D721Med (cell line): ENCODE measurements around the gene HIVEP3.

Experiments used
- DNase-seq: peaks from one replicate; pipeline ENCODE4 v3.0.0; 2011; ENCODE audit warnings: low spot score; ENCODE audit not compliant: insufficient read length
- FAIRE-seq: peaks from 2 replicates; lab custom pipeline; 2011; peaks lifted over from hg19 to GRCh38; lab: Jason Lieb, UNC
- TF ChIP-seq, protein P1 (sequence below): IDR thresholded peaks from 2 replicates; pipeline ENCODE4 v1.5.1; 2012; ENCODE audit warnings: mild to moderate bottlenecking, control low read depth; ENCODE audit not compliant: insufficient read depth; ENCODE audit errors: missing control alignments

The HIVEP3 gene

DNA sequence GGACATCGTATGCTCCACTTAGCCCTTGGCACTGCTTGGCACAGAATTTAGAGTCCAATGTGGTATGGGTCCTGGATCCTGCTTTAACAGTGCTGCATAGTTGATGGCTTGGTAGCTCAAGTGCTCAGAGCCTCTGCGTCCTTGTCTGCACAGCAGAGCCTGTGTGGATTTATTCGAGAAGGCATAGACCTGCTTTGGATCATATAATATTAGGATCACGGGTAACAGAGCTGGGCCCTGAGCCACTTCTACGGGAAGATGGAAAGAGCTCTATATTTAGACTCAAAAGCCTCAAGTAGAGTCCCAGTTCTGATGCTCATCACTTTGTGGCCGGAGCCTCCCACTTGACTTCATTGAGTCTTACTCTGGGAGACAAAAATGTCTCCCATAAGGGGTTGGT lies 269.9 kb downstream of the HIVEP3 start:
- DNase-seq = no peak
- FAIRE-seq = no peak
- TF ChIP-seq, protein P1, sequence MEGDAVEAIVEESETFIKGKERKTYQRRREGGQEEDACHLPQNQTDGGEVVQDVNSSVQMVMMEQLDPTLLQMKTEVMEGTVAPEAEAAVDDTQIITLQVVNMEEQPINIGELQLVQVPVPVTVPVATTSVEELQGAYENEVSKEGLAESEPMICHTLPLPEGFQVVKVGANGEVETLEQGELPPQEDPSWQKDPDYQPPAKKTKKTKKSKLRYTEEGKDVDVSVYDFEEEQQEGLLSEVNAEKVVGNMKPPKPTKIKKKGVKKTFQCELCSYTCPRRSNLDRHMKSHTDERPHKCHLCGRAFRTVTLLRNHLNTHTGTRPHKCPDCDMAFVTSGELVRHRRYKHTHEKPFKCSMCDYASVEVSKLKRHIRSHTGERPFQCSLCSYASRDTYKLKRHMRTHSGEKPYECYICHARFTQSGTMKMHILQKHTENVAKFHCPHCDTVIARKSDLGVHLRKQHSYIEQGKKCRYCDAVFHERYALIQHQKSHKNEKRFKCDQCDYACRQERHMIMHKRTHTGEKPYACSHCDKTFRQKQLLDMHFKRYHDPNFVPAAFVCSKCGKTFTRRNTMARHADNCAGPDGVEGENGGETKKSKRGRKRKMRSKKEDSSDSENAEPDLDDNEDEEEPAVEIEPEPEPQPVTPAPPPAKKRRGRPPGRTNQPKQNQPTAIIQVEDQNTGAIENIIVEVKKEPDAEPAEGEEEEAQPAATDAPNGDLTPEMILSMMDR = no peak

DNA sequence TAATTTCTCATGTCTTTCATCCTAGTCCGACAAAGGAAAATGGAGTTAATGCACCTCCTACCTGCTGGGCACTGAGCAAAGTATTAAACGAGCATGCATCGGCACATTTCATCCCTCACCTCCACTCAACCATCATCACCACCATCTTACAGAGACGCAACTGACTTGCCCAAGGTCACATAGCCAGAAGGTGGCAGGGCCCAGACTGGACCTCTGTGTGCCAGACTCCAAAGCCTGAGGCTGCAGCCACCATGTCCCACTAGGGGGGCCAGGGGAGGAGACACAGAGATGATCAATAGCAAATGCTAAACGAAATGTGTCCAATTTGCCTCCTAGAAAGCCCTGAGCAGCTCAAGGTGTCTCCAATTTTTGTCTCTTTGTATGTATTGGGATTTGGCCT lies 270.5 kb downstream of the HIVEP3 start:
- FAIRE-seq (no peak), DNase-seq (no peak)
- TF ChIP-seq, protein P1 = no peak

DNA sequence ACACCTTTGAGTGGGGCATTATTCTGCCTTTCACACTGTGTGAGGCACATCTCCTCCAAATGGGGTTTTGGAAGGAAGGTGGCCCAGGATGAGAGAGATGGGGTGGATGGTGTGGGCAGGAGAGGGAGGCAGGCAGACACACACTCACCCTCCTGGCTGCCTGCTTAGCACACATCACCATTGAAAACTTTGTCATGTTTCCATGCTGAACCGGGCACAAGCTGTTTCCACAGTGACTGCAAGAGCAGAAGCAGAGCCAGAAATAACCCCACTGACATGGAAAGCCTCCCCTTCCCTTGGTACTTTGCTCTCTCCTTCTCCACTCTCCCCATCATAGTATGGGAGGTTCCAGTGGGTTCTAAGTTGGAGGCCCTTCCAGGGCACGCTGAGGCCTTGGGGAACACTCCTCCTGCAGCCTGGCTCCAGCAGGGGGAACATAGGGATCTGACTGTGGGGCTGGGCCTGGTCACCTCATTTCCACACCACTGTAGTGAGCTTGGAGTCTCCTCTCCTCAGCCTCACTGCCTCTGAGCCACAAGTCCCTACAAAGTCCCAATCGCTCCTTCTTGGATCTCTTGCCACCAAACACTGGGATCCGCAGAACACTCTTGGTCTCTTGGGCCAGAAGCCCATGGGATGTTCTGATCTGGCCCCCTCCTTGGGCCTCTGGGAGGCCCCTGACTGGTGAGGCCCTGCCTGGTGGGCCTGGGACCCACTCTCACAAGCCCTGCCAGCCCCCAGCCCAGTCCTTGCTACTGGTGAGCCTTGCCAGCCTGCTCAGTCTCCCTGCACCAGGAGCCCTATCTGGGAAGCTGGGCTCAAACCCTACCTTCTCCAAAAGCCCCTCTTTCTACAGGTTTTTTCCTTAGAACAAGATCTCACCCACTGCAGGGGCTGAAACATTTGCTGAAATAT lies 271.2 kb downstream of the HIVEP3 start:
- TF ChIP-seq, protein P1 = no peak
- FAIRE-seq = no peak
- no peak for DNase-seq

DNA sequence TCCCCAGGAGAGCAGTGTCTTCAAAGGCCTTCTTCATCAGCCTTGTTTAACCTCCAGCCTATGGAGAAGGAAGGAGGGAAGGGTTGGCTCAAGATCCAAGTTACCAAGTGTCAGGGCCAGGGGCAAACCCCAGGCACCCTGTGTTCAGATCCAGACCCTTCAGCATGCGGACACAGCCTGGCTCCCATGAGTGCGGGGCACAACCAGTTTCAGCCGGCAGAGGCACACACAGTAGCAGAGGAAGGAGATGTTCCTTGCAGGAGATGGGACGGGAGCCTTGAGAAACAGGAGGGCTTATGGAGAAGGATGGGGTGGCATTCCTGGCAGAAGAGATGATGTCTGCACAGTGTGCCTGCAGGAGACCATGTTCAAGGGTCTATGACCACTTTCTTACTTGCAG lies 272.5 kb downstream of the HIVEP3 start:
- FAIRE-seq = no peak
- DNase-seq = no peak
- TF ChIP-seq, protein P1 = no peak

DNA sequence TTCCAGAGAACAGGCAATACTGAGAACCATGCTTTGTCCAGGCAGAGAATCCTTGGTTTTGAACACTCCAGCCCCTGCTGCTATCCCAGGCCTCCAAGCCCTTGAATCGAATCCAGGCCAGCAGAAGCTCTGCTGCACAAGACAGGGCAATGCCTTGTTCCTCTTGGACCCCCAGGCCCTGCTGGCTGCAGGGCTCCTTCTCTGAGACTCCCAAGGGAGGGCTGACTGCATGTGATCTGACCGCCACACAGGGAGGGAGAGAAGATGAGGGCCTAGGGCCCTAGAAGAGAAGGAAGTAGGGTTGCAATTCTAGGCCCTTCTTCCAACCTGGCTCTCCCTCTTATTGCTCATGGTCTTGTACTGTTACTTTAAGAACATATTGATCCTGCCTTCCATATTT lies 273.7 kb downstream of the HIVEP3 start:
- TF ChIP-seq, protein P1 = no peak
- FAIRE-seq (no peak), DNase-seq (no peak)

DNA sequence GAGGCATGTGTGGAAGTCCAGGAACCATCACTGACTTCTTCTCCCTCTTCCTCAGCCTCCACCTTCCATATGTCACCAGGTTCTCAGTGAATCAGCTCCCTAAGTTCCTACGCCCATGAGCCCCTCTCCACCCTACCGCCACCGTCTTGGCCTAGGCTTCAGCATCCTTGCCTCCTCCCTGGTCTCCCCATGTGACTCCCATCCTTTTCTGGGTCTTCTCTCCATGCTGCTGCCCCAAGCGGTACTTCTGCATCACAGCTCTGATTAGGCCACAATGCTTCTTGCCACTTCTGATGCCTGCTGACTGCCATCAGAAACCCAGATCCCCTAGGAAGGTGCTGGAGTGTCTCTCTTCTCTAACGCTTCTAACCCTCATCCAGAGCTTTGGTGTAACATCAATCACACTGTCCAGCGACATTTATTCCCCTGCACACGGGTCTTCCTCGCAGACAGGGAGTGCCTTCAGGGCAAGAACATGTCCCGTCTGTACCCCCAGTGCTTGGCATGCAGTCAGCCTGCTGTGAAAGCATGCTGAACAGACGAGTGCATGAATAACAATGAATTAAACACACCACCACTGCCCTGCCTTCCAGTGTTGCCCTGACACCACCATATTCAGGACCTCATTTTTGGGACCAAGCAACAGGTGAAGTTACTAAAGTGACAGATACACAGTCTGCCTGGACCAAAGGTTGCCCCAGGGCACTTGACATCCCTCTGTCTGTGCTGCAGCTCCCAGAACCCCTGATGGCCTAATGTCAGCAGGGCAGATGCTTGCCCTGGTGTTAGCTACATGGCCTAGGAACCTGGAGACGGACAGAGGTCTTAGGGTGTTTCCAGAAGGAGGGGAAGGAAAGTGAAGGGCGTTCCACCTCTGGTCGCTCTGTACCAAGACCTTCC lies 275.6 kb downstream of the HIVEP3 start:
- FAIRE-seq = no peak

More for the DNA sequence above, 275.6 kb downstream of the HIVEP3 start:
- TF ChIP-seq, protein P1 = no peak
- no peak for DNase-seq
